CD4-positive, alpha-beta T cell (primary cell): ENCODE results near the gene RALGAPA1. TPM values are rescaled to one million over a fixed set of nuclear protein-coding genes. Genes with fewer than 3 reads are reported as not detected.
"Not testable (repeated sequence)": the region's sequence is repeated elsewhere in the genome, so short reads cannot be mapped to it uniquely, and the experiment has no call there.

Experiments
- ATAC-seq: fragments of 200-7000 bp; cut with Tn5 transposase; one replicate; pipeline ENCODE4 v1.10.0; 2022; ENCODE audit warnings: mild to moderate bottlenecking; ENCODE audit not compliant: poor library complexity
- CTCF ChIA-PET: fragments of 350-600 bp; sonication (Branson Sonifier 250); formaldehyde crosslinking; loops from one replicate; lab custom pipeline; 2021; ENCODE audit warnings: antibody characterized with exemption, inconsistent platforms; lab: Charles Lee
- POLR2A ChIA-PET: fragments of 350-600 bp; sonication (Branson Sonifier 250); formaldehyde crosslinking; loops from one replicate; lab custom pipeline; 2021; ENCODE audit warnings: antibody characterized with exemption, inconsistent platforms; lab: Charles Lee
- DNase-seq, 14 experiments: peaks; one replicate each; pipeline ENCODE4 v3.0.0-alpha.2; 2013 to 2020; ENCODE audit warnings: mixed read lengths in 2 of 14
- H3K27ac ChIP-seq, 2 donors: one replicate each; pipeline versions ENCODE4 v1.5.1 to v1.7.0; 2013; ENCODE audit warnings: low read length in 2 of 2, low read depth in 1 of 2, mild to moderate bottlenecking in 1 of 2
- H3K27me3 ChIP-seq, 2 experiments: 1 replicate in 1 of 2; 2 replicates in 1 of 2; pipeline versions ENCODE4 v1.6.1 to v1.7.0; 2013; ENCODE audit warnings: low read length in 2 of 2, control low read depth in 1 of 2, mild to moderate bottlenecking in 1 of 2, moderate library complexity in 1 of 2; ENCODE audit not compliant: insufficient read depth in 2 of 2, control insufficient read depth in 1 of 2
- H3K36me3 ChIP-seq: one replicate; pipeline ENCODE4 v1.6.1; 2013; ENCODE audit warnings: low read length, control low read depth; ENCODE audit not compliant: insufficient read depth
- H3K4me1 ChIP-seq: one replicate; pipeline ENCODE4 v1.6.1; 2013; ENCODE audit warnings: low read length, control low read depth; ENCODE audit not compliant: insufficient read depth
- H3K4me3 ChIP-seq: one replicate; pipeline ENCODE4 v1.5.1; 2013; ENCODE audit warnings: mild to moderate bottlenecking, low read length, moderate library complexity
- H3K9me3 ChIP-seq, 2 experiments: 1 replicate in 1 of 2; 2 replicates in 1 of 2; pipeline versions ENCODE4 v1.6.1 to v1.7.0; 2013; ENCODE audit warnings: low read length in 2 of 2, mild to moderate bottlenecking in 2 of 2, control low read depth in 1 of 2, moderate library complexity in 1 of 2; ENCODE audit not compliant: control insufficient read depth in 1 of 2, insufficient read depth in 1 of 2
- H3K27ac Mint-ChIP-seq: one replicate; pipeline ENCODE4 v1.8.0; 2020; ENCODE audit warnings: mixed read lengths
- H3K27me3 Mint-ChIP-seq: one replicate; pipeline ENCODE4 v1.8.0; 2021; ENCODE audit warnings: mixed read lengths
- H3K36me3 Mint-ChIP-seq: one replicate; pipeline ENCODE4 v1.8.0; 2021; ENCODE audit warnings: low read depth, mixed read lengths
- H3K4me1 Mint-ChIP-seq: one replicate; pipeline ENCODE4 v1.8.0; 2021; ENCODE audit warnings: low read depth, mixed read lengths
- H3K4me3 Mint-ChIP-seq: one replicate; pipeline ENCODE4 v1.8.0; 2020; ENCODE audit warnings: mild to moderate bottlenecking, mixed read lengths
- H3K9me3 Mint-ChIP-seq: one replicate; pipeline ENCODE4 v1.8.0; 2020; ENCODE audit warnings: mixed read lengths
- CTCF ChIP-seq: fragments of 200-600 bp; IDR thresholded peaks from one replicate; pipeline ENCODE4 v1.8.0; 2022; ENCODE audit warnings: antibody characterized with exemption, mild to moderate bottlenecking
- intact Hi-C, 2 experiments: fragments of 100-400 bp; cut with DNase I in 1 of 2; cut with micrococcal nuclease in 1 of 2; formaldehyde crosslinking; loops; one replicate each; pipeline versions ENCODE4 v1.15.1 to v1.9.0; 2023 to 2025; cut with DNase I, micrococcal nuclease
- total RNA-seq, 174 experiments: library from RNA in 2 of 174; stranded (reverse) in 2 of 174; gene quantifications; one replicate each; pipeline ENCODE4 v1.2.3 and lab custom pipeline; 2021 to 2026

The RALGAPA1 gene
- total RNA-seq, 2 experiments from 2014 or later = 72.0 to 75.5 TPM

- intact Hi-C loops = no loop called here
- H3K9me3 Mint-ChIP-seq = no peaks in the 10 kb centered on the region
These were observed 214.5 kb downstream of the RALGAPA1 start for GRCh38 chr14:35594616-35595015.

GRCh38 chr14:35587373-35587772 lies 221.7 kb downstream of the RALGAPA1 start:
- H3K4me1 Mint-ChIP-seq, CTCF ChIA-PET, H3K27ac Mint-ChIP-seq, H3K9me3 ChIP-seq, ATAC-seq, H3K4me3 Mint-ChIP-seq, H3K4me3 ChIP-seq, POLR2A ChIA-PET, H3K27me3 ChIP-seq, DNase-seq, H3K9me3 Mint-ChIP-seq, H3K27me3 Mint-ChIP-seq, intact Hi-C loops, H3K27ac ChIP-seq, H3K4me1 ChIP-seq: not testable (repeated sequence)
- peaks cover 94% of the 10 kb centered on the region for H3K36me3 Mint-ChIP-seq
- peaks cover 24% of the 10 kb centered on the region for H3K36me3 ChIP-seq

More at GRCh38 chr14:35594616-35595015, 214.5 kb downstream of the RALGAPA1 start:
- Histone ChIP-seq H3K4me3 (no peak overlapping the region), H3K4me1 (no peaks in the 10 kb centered on the region), H3K9me3 (no peaks in the 10 kb centered on the region), H3K36me3 (peaks cover 50% of the 10 kb centered on the region), H3K27me3 (no peaks in the 10 kb centered on the region), H3K27ac (no peak overlapping the region)
- H3K4me3 Mint-ChIP-seq = no peak overlapping the region
- H3K4me1 Mint-ChIP-seq = no peaks in the 10 kb centered on the region
- TF ChIP-seq CTCF = no peak
- H3K36me3 Mint-ChIP-seq = peaks cover 96% of the 10 kb centered on the region
- ATAC-seq = no peak
- H3K27me3 Mint-ChIP-seq = no peaks in the 10 kb centered on the region
- CTCF ChIA-PET = interaction anchor here (0.6 kb wide), 1 partner anchor 522 kb away, joined by 3 read pairs; no protein-coding TSS in a partner anchor
- DNase-seq = no peak
- POLR2A ChIA-PET = no interaction called here
- no peak overlapping the region for H3K27ac Mint-ChIP-seq

- POLR2A ChIA-PET = no interaction called here
- peaks cover 54% of the 10 kb centered on the region for H3K36me3 Mint-ChIP-seq
- CTCF ChIA-PET = no interaction called here
- no peaks in the 10 kb centered on the region for H3K27me3 Mint-ChIP-seq
- peaks cover 4% of the 10 kb centered on the region for H3K36me3 ChIP-seq
- intact Hi-C loops = no loop called here
- H3K27me3 ChIP-seq = no peaks in the 10 kb centered on the region
- no peak overlapping the region for H3K4me3 Mint-ChIP-seq
- no peak for TF ChIP-seq CTCF
- H3K4me1 ChIP-seq = no peaks in the 10 kb centered on the region
- H3K9me3 ChIP-seq = no peaks in the 10 kb centered on the region
- DNase-seq = no peak
- H3K4me3 ChIP-seq = no peak overlapping the region
- H3K9me3 Mint-ChIP-seq = no peaks in the 10 kb centered on the region
- H3K27ac ChIP-seq = no peak overlapping the region
- ATAC-seq = no peak
- H3K27ac Mint-ChIP-seq = no peak overlapping the region
- no peaks in the 10 kb centered on the region for H3K4me1 Mint-ChIP-seq
These were observed 230.5 kb downstream of the RALGAPA1 start for GRCh38 chr14:35578639-35579038.

- Histone ChIP-seq H3K4me1 (no peaks in the 10 kb centered on the region), H3K4me3 (no peak overlapping the region), H3K27me3 (no peaks in the 10 kb centered on the region), H3K27ac (no peak overlapping the region), H3K36me3 (peaks cover 4% of the 10 kb centered on the region), H3K9me3 (no peaks in the 10 kb centered on the region)
- no peaks in the 10 kb centered on the region for H3K27me3 Mint-ChIP-seq
- no peaks in the 10 kb centered on the region for H3K9me3 Mint-ChIP-seq
- ATAC-seq = no peak
- no peak for DNase-seq
- ChIA-PET POLR2A (no interaction called here), CTCF (no interaction called here)
- peaks cover 54% of the 10 kb centered on the region for H3K36me3 Mint-ChIP-seq
- intact Hi-C loops = no loop called here
- H3K4me1 Mint-ChIP-seq = no peaks in the 10 kb centered on the region
- TF ChIP-seq CTCF = no peak
- no peak overlapping the region for H3K4me3 Mint-ChIP-seq
- H3K27ac Mint-ChIP-seq = no peak overlapping the region
These were observed 231.0 kb downstream of the RALGAPA1 start for GRCh38 chr14:35578135-35578534.
